DMS114 treated with DMSO at 0.1 percent for 48 hours (cell line): ENCODE data around the gene SLC51A.
"Not testable (repeated sequence)": the region's sequence is repeated elsewhere in the genome, so short reads cannot be mapped to it uniquely, and the experiment has no call there.

ENCODE experiments used
- DNase-seq: peaks from one replicate; lab custom pipeline; 2025; ENCODE audit not compliant: unreplicated experiment; lab: John Stamatoyannopoulos, UW

Gene SLC51A

GRCh38 chr3:196216089-196216564 lies at the start of gene SLC51A:
Gene SLC51A, plus strand, starts transcription at chr3:196216534. Its CDS starts 179 bp downstream, at chr3:196216713.
- DNase-seq = no peak

DNA sequence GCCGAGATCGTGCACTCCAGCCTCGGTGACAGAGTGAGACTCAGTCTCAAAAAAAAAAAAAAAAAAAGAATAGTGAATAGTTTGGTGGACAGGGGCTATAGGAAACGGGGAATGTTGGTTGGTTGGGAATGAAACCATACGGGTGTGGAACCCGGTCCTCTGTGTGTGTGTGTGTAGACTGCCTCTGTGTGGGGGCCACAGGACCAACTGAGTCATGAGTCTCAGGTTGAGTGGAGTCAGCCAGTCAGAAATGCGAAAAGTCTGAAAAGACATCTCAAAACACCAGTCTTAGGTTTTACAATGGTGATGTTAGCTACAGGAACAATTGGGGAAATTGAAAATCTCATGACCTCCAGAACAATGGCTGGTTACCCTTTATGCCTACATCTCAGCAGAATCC lies 49.6 kb upstream of the SLC51A start:
- DNase-seq = no peak

GRCh38 chr3:196168808-196169391 lies 47.4 kb upstream of the SLC51A start:
- no peak for DNase-seq

GRCh38 chr3:196169836-196170240 lies 46.5 kb upstream of the SLC51A start:
- DNase-seq = no peak

GRCh38 chr3:196170296-196170695 lies 46.0 kb upstream of the SLC51A start:
- not testable (repeated sequence) for DNase-seq

DNA sequence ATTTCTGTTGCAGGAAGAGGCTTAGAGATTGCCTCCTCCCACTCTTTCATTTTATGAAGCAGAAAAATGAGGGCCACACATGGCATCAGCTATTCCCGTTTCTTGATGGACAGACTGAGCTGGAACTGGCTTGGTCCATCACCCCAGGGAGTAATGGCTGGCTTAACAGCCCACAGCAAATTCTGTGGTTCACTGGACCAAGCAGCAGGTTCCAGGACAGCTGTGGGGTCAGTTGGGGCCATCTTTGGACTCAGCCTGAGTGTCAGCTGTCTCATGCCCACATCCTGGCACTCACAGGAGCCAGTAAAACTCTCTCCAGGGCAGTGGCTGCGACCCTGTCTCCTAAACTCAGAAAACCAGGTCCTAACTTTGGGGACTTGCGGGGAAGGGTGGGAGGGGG lies 41.7 kb upstream of the SLC51A start:
- DNase-seq = no peak

GRCh38 chr3:196175116-196175625 lies 41.2 kb upstream of the SLC51A start:
- no peak for DNase-seq

GRCh38 chr3:196175722-196176121 lies 40.6 kb upstream of the SLC51A start:
- DNase-seq = no peak

- no peak for DNase-seq
These were observed 38.8 kb upstream of the SLC51A start for GRCh38 chr3:196177567-196177966.

DNA sequence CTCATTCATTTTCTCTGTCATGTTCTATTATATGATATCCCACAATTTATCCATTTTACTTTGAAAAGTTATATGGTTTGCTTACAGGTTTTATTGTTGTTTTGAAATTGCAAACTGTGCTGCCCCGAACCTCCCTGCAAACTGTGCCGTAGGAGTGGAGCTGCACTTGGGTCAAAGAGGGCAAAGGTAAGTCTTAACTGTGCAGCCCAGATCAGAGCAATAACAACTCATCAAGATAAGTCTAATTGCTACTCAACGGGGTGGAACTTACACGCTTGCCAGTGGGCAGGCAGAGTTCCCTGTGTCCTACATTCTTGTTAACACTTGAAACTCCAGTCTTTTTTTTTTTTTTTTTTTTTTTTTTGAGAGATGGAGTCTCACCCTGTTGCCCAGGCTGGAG lies 38.4 kb upstream of the SLC51A start:
- DNase-seq = no peak

DNA sequence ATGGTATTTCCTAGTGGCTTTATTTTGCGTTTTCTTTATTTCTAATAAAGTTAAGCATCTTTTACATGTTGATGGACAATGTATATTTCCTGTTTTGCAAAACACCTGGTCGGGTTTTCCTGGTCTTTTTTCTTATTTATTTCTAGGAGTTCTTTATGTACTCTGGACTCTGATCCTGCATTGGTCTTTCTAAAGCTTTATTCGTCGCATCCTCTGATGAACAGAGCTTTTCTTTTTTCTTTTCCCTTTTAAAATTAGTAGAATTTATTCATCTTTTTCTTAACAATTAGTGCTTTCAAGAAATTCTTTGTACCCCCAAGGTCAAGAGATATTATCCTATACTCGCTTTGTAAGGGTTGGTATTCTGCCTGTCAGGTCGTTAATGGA lies 37.3 kb upstream of the SLC51A start:
- no peak for DNase-seq

- no peak for DNase-seq
These were observed 36.7 kb upstream of the SLC51A start for GRCh38 chr3:196179380-196180308.

DNA sequence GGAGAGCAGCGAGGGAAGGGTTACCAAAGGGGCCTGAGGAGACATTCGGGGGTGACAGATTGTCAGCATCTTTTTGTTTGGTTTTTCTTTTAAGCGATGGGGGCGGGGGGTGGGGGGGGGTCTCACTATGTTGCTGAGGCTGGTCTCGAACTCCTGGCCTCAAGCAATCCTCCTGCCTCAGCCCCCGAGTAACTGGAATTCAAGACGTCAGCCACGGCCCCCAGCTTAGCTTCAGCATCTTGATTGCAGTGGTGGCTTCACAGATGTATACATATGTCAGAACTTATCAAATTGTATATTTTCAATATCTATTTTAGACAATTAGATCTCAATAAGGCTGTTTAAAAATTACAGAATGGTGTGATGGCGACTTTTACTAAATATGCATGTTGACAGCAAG lies 36.0 kb upstream of the SLC51A start:
- DNase-seq = no peak

GRCh38 chr3:196181127-196181546 lies 35.2 kb upstream of the SLC51A start:
- DNase-seq = no peak

DNA sequence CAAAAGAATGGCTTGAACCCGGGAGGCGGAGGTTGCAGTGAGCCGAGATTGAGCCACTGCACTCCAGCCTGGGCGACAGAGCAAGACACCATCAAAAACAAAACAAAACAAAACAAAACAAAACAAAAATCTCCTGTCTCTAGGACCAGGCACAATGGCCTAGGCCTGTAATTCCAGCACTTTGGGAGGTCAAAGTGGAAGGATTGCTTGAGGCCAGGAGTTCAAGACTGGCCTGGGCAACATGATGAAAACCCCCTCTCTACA lies 32.2 kb upstream of the SLC51A start:
- DNase-seq = not testable (repeated sequence)

- DNase-seq = no peak
These were observed 31.5 kb upstream of the SLC51A start for GRCh38 chr3:196184881-196185280.

- no peak for DNase-seq
These were observed 29.4 kb upstream of the SLC51A start for GRCh38 chr3:196186651-196187573.

- no peak for DNase-seq
These were observed 26.6 kb upstream of the SLC51A start for GRCh38 chr3:196189566-196190347.

DNA sequence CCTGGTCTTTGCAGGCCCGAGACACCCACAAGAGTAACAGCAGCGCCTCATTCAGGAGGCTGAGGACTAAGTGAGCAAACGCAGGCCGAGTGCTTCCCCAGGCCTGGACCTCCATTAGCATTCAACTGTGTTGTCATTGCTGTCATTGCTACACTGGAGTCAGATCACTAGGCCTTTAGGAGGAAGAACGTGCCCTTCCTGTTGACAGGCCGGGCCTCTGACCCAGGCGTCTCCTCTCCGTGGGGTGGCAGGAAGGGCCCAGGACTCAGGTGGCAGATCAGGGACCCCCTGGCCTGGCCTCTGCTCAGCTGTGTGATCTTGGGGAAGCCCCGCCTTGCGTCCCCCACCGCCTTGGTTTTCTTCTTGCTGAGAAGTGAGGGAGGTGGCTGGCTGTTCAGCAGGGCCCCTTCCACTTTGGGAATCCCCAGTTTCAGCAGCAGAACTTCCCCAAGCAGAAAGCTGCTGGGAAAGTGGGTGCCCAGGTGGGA lies 24.3 kb upstream of the SLC51A start:
- DNase-seq = no peak

GRCh38 chr3:196192524-196193051 lies 23.7 kb upstream of the SLC51A start:
- no peak for DNase-seq
